ENCODE measurements around the gene ERF. TPM values are rescaled to one million over a fixed set of nuclear protein-coding genes. Genes with fewer than 3 reads are reported as not detected.

ERF gene
- total RNA-seq, 1 donor from 2014 or later, result 51.6 TPM

DNA sequence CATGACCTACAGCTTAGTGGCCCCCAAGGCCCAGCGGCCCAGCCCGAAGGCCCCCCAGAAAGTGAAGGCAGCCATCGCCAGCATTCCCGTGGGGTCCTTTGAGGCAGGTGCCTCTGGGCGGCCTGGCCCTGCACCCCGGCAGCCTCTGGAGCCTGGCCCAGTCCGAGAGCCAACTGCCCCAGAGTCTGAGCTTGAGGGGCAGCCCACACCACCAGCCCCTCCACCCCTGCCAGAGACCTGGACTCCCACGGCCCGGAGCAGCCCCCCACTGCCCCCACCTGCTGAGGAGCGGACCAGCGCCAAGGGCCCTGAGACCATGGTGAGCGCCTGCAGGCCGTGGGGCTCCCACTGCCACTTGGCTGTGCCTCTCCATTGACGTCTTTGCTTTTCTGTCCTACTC is 38.0 kb upstream of the ERF start:
- H3K27ac ChIP-seq, result no peak overlapping the region
- TF ChIP-seq, protein P1, sequence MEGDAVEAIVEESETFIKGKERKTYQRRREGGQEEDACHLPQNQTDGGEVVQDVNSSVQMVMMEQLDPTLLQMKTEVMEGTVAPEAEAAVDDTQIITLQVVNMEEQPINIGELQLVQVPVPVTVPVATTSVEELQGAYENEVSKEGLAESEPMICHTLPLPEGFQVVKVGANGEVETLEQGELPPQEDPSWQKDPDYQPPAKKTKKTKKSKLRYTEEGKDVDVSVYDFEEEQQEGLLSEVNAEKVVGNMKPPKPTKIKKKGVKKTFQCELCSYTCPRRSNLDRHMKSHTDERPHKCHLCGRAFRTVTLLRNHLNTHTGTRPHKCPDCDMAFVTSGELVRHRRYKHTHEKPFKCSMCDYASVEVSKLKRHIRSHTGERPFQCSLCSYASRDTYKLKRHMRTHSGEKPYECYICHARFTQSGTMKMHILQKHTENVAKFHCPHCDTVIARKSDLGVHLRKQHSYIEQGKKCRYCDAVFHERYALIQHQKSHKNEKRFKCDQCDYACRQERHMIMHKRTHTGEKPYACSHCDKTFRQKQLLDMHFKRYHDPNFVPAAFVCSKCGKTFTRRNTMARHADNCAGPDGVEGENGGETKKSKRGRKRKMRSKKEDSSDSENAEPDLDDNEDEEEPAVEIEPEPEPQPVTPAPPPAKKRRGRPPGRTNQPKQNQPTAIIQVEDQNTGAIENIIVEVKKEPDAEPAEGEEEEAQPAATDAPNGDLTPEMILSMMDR (IDR thresholded peaks at IDR 0.05), result no peak
- H3K27me3 ChIP-seq, result no peaks in the 10 kb centered on the region
- peaks cover 74 to 77% of the 10 kb centered on the region in 2 donors for H3K36me3 ChIP-seq
- H3K4me3 ChIP-seq, result no peak overlapping the region
- H3K4me1 ChIP-seq, result no peaks in the 10 kb centered on the region
- intact Hi-C loops (cut with DNase I), result no loop called here
- H3K9me3 ChIP-seq, result no peaks in the 10 kb centered on the region
- no peak for DNase-seq (ENCODE audit: low spot score in 2 of 2)

DNA sequence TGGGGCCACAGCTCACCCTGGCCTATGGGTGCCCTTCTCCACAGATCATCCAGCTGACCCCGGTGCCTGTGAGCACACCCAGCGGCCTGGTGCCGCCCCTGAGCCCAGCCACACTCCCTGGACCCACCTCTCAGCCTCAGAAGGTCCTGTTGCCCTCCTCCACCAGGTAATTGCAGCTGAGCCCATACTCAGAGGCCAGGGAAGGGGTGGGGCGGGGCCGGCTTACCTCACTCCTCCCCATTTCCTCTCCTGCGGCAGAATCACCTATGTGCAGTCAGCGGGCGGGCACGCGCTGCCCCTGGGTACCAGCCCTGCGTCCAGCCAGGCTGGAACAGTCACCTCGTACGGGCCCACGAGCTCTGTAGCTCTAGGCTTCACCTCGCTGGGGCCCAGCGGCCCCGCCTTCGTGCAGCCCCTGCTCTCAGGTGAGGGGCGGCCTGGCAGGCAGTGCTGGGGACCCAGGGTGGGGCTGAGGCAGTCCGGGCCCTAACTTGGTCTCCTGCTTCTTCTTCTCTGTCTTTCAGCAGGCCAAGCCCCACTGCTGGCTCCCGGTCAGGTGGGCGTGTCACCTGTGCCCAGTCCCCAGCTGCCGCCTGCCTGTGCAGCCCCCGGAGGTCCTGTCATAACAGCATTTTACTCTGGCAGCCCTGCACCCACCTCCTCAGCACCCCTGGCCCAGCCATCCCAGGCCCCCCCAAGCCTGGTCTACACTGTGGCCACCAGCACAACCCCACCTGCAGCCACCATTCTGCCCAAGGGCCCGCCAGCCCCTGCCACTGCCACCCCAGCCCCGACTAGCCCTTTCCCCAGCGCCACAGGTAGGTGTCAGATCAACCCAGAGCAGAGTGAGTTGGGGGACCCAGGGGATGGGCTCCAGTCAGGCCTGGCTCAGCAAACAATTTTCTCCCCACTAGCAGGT is 37.4 kb upstream of the ERF start:
- Histone ChIP-seq H3K4me1 (no peaks in the 10 kb centered on the region), H3K36me3 (peaks cover 81 to 84% of the 10 kb centered on the region in 2 donors), H3K4me3 (no peak overlapping the region)

DNA sequence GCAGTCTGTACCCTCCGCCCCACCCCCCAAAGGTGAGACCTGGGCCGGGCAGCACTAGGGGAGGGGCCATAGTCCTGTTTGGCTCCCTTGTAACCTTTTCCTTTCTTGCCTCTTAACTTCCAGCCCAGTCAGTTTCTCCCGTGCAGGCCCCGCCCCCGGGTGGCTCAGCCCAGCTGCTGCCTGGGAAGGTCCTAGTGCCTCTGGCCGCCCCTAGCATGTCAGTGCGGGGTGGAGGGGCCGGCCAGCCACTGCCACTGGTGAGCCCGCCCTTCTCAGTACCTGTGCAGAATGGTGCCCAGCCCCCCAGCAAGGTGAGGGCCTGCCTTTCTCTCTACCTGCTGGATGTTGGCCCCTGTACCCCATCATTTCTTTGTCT is 36.5 kb upstream of the ERF start:
- DNase-seq (ENCODE audit: low spot score in 2 of 2), result no peak
- intact Hi-C loops (cut with DNase I), result no loop called here
- Histone ChIP-seq H3K27me3 (no peaks in the 10 kb centered on the region), H3K9me3 (no peaks in the 10 kb centered on the region), H3K4me1 (peaks cover 0 to 6% of the 10 kb centered on the region in 2 donors), H3K27ac (no peak overlapping the region), H3K36me3 (peaks cover 84 to 89% of the 10 kb centered on the region in 2 donors), H3K4me3 (no peak overlapping the region)
- TF ChIP-seq, protein P1 (IDR thresholded peaks at IDR 0.05), result no peak

More for the DNA sequence above, 37.4 kb upstream of the ERF start:
- Histone ChIP-seq H3K27ac (no peak overlapping the region), H3K27me3 (no peaks in the 10 kb centered on the region), H3K9me3 (no peaks in the 10 kb centered on the region)
- TF ChIP-seq, protein P1 (IDR thresholded peaks at IDR 0.05), result no peak
- intact Hi-C loops (cut with DNase I), result no loop called here
- DNase-seq (ENCODE audit: low spot score in 2 of 2), result no peak

DNA sequence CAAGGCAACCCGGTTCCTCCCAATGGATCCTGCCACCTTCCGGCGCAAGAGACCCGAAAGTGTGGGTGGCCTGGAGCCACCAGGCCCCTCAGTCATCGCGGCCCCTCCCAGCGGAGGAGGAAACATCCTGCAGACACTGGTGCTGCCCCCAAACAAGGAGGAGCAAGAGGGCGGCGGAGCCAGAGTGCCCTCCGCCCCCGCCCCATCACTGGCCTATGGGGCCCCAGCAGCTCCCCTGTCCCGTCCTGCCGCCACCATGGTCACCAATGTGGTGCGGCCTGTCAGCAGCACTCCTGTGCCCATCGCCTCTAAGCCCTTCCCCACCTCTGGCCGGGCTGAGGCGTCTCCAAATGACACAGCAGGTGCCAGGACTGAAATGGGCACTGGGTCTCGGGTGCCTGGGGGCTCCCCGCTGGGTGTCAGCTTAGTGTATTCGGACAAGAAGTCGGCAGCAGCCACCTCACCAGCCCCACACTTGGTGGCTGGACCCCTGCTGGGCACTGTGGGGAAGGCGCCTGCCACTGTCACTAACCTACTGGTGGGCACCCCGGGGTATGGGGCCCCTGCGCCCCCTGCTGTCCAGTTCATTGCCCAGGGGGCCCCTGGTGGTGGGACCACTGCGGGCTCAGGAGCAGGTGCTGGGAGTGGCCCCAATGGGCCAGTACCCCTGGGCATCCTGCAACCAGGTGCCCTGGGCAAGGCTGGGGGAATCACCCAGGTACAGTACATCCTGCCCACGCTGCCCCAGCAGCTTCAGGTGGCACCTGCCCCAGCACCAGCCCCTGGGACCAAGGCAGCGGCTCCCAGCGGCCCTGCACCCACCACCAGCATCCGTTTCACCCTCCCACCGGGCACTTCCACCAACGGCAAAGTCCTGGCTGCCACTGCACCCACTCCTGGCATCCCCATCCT is 35.9 kb upstream of the ERF start:
- H3K36me3 ChIP-seq, result peaks cover 84 to 89% of the 10 kb centered on the region in 2 donors
- TF ChIP-seq, protein P1 (IDR thresholded peaks at IDR 0.05), result peak; percentile 25 to 34 (median 32)
- DNase-seq (ENCODE audit: low spot score in 2 of 2), result peak in 1 of 2 donors; percentile 63
- H3K27ac ChIP-seq, result no peak overlapping the region
- H3K9me3 ChIP-seq, result no peaks in the 10 kb centered on the region
- H3K27me3 ChIP-seq, result no peaks in the 10 kb centered on the region
- peaks cover 5 to 12% of the 10 kb centered on the region in 2 donors for H3K4me1 ChIP-seq
- intact Hi-C loops (cut with DNase I), result no loop called here
- H3K4me3 ChIP-seq, result no peak overlapping the region

DNA sequence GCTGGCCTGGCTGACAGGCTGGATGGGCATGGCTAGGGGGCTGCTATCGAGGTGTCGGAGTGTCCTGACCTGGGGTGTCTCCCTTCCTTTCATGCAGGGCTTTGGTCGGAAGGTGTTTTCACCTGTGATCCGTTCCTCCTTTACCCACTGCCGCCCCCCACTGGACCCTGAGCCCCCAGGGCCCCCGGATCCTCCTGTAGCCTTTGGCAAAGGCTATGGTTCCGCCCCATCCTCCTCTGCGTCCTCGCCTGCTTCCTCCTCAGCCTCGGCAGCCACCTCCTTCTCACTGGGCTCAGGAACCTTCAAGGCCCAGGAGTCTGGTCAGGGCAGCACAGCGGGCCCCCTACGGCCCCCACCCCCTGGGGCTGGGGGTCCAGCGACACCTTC is 35.2 kb upstream of the ERF start:
- Histone ChIP-seq H3K9me3 (no peaks in the 10 kb centered on the region), H3K27me3 (no peaks in the 10 kb centered on the region), H3K36me3 (peaks cover 80 to 83% of the 10 kb centered on the region in 2 donors), H3K4me3 (no peak overlapping the region), H3K27ac (no peak overlapping the region), H3K4me1 (peaks cover 12 to 19% of the 10 kb centered on the region in 2 donors)
- peak in 1 of 2 donors; percentile 60 for DNase-seq (ENCODE audit: low spot score in 2 of 2)
- TF ChIP-seq, protein P1 (IDR thresholded peaks at IDR 0.05), result no peak
- intact Hi-C loops (cut with DNase I), result no loop called here

Measured in ascending aorta (tissue), 2 donors.